GM18861 (cell line): ENCODE results near the gene PRKN.

ENCODE experiments used
- ATAC-seq: cut with Tn5 transposase; IDR thresholded peaks from one replicate; pipeline ENCODE4 v1.9.1; 2021; ENCODE audit not compliant: unreplicated experiment

Gene PRKN

GRCh38 chr6:162078667-162079066 lies 648.9 kb downstream of the PRKN start:
- ATAC-seq = no peak

GRCh38 chr6:162078126-162078525 lies 649.4 kb downstream of the PRKN start:
- ATAC-seq = no peak

GRCh38 chr6:162076816-162077215 lies 650.8 kb downstream of the PRKN start:
- ATAC-seq = no peak

- no peak for ATAC-seq
Observed at GRCh38 chr6:162074641-162075275, 652.8 kb downstream of the PRKN start.

- no peak for ATAC-seq
Observed at GRCh38 chr6:162070639-162071038, 656.9 kb downstream of the PRKN start.

- no peak for ATAC-seq
Observed at GRCh38 chr6:162069995-162070394, 657.6 kb downstream of the PRKN start.

GRCh38 chr6:162068340-162068739 lies 659.2 kb downstream of the PRKN start:
- no peak for ATAC-seq

- ATAC-seq = no peak
Observed at GRCh38 chr6:162063666-162064065, 663.9 kb downstream of the PRKN start.

- no peak for ATAC-seq
Observed at GRCh38 chr6:162058281-162058875, 669.2 kb downstream of the PRKN start.

- ATAC-seq = no peak
Observed at GRCh38 chr6:162056745-162057144, 670.8 kb downstream of the PRKN start.

- no peak for ATAC-seq
Observed at GRCh38 chr6:162056061-162056460, 671.5 kb downstream of the PRKN start.

- ATAC-seq = no peak
Observed at GRCh38 chr6:162055365-162055764, 672.2 kb downstream of the PRKN start.

GRCh38 chr6:162053084-162053483 lies 674.5 kb downstream of the PRKN start:
- ATAC-seq = no peak

GRCh38 chr6:162050579-162050978 lies 677.0 kb downstream of the PRKN start:
- ATAC-seq = no peak

GRCh38 chr6:162046324-162046723 lies 681.2 kb downstream of the PRKN start:
- no peak for ATAC-seq

- ATAC-seq = no peak
Observed at GRCh38 chr6:162032620-162033019, 694.9 kb downstream of the PRKN start.

- no peak for ATAC-seq
Observed at GRCh38 chr6:162029873-162030576, 697.5 kb downstream of the PRKN start.

- ATAC-seq = no peak
Observed at GRCh38 chr6:162026843-162027242, 700.7 kb downstream of the PRKN start.

GRCh38 chr6:162026031-162026430 lies 701.5 kb downstream of the PRKN start:
- ATAC-seq = no peak

GRCh38 chr6:162019349-162019748 lies 708.2 kb downstream of the PRKN start:
- ATAC-seq = no peak

GRCh38 chr6:162017536-162017935 lies 710.0 kb downstream of the PRKN start:
- no peak for ATAC-seq

- ATAC-seq = no peak
Observed at GRCh38 chr6:162014069-162014811, 713.3 kb downstream of the PRKN start.
